PC-9 (cell line): ENCODE results near the gene CPNE9.

ENCODE experiments used
- CTCF ChIP-seq: fragments of 200-600 bp; sonication (generic); conservative IDR thresholded peaks from 2 replicates; pipeline ENCODE4 v1.6.1; 2017; ENCODE audit warnings: mixed run types, antibody characterized with exemption, mild to moderate bottlenecking, moderate library complexity
- EZH2 ChIP-seq: fragments of 200-600 bp; sonication (generic); IDR thresholded peaks from 2 replicates; pipeline ENCODE4 v1.8.0; 2017; ENCODE audit warnings: antibody characterized with exemption, low read depth

- TF ChIP-seq CTCF: no peak
- no peak for TF ChIP-seq EZH2
Measured at GRCh38 chr3:9770276-9770812, 66.7 kb downstream of the CPNE9 start.
